ENCODE results near the gene ZBTB3. TPM values are rescaled to one million over a fixed set of nuclear protein-coding genes. Genes with fewer than 3 reads are reported as not detected.

ZBTB3 gene
- total and polyA plus RNA-seq, 2 of the 8 experiments (the other 6 are each of a cell fraction or from before 2014, with no cell fraction given) = 30.2 to 76.9 TPM

GRCh38 chr11:62774407-62774806 is 20.4 kb upstream of the ZBTB3 start:
- FAIRE-seq (no peak), DNase-seq (ENCODE audit: low read depth in 1 of 2, low spot score in 2 of 2) (no peak)
- Histone ChIP-seq H3K14ac (ENCODE audit: insufficient read length) (no peak overlapping the region), H4K91ac (replicated peaks; ENCODE audit: insufficient read length, low read length) (no peak overlapping the region), H3K23ac (ENCODE audit: insufficient read length) (no peak overlapping the region), H3K9ac (replicated peaks in 1 of 4; ENCODE audit: extremely low read depth in 1 of 4, low read depth in 3 of 4, low read length in 3 of 4) (no peak overlapping the region), H4K20me1 (replicated peaks in 1 of 2; ENCODE audit: control insufficient read depth in 1 of 2, insufficient read depth in 2 of 2, low read length in 2 of 2) (peaks cover 0 to 3% of the 10 kb centered on the region in 2 experiments), H2BK12ac (ENCODE audit: low read depth, low read length) (no peak overlapping the region), H3K23me2 (ENCODE audit: low read depth, low read length) (peaks cover 3% of the 10 kb centered on the region), H3K4ac (replicated peaks; ENCODE audit: insufficient read length, low read depth, low read length) (no peak overlapping the region), H4K5ac (ENCODE audit: insufficient read length, low read depth, low read length) (no peak overlapping the region), H3K4me1 (replicated peaks in 1 of 4; ENCODE audit: control insufficient read depth in 3 of 4, insufficient read depth in 4 of 4, low read length in 3 of 4) (peaks cover 0 to 9% (median 5%) of the 10 kb centered on the region in 4 experiments; a peak in 6 of 7 replicates), H3K18ac (ENCODE audit: extremely low read depth, low read length) (no peak overlapping the region), H4K8ac (ENCODE audit: extremely low read depth, insufficient read depth, low read length) (no peak overlapping the region), H2BK5ac (ENCODE audit: low read depth, low read length) (no peak overlapping the region), H3K9me3 (ENCODE audit: insufficient read depth in 2 of 2, low read depth in 1 of 2, low read length in 1 of 2) (no peaks in the 10 kb centered on the region), H3K4me2 (ENCODE audit: insufficient read depth in 1 of 2, low read depth in 2 of 2, low read length in 2 of 2) (no peak overlapping the region), H3K56ac (replicated peaks; ENCODE audit: insufficient read length, low read depth, low read length) (no peak overlapping the region), H3K36me3 (ENCODE audit: control insufficient read depth in 2 of 4, insufficient read depth in 4 of 4, low read length in 3 of 4) (peaks cover 7 to 21% (median 13%) of the 10 kb centered on the region in 4 experiments; a peak in 7 of 8 replicates), H2BK15ac (ENCODE audit: low read length) (no peak overlapping the region), H3K79me2 (ENCODE audit: control insufficient read depth in 1 of 2, insufficient read depth in 2 of 2, low read length in 2 of 2) (peaks cover 0 to 19% of the 10 kb centered on the region in 2 experiments; a peak in 2 of 4 replicates), H2BK20ac (ENCODE audit: low read length) (no peak overlapping the region), H2BK120ac (replicated peaks; ENCODE audit: low read depth, low read length) (no peak overlapping the region), H3K27me3 (replicated peaks in 1 of 4; ENCODE audit: control insufficient read depth in 3 of 4, extremely low read depth in 1 of 4, insufficient read depth in 3 of 4, low read length in 3 of 4) (no peaks in the 10 kb centered on the region), H3K27ac (ENCODE audit: low read depth, low read length) (no peak overlapping the region), H3K79me1 (ENCODE audit: low read depth, low read length) (peaks cover 6% of the 10 kb centered on the region; the same call in 1 of the 2 replicates), H2AFZ (ENCODE audit: low read length) (no peak overlapping the region), H2AK5ac (ENCODE audit: low read depth, low read length) (no peak overlapping the region), H3K4me3 (ENCODE audit: extremely low read depth in 1 of 4, insufficient read depth in 2 of 4, low read depth in 3 of 4, low read length in 4 of 4) (no peak overlapping the region)
- ChIA-PET POLR2A (ENCODE audit: partially characterized antibody) (interaction anchor here (0.6 to 3.9 kb wide), 16 partner anchors 12 to 103 kb away, joined by 3 to 22 read pairs (median 4); partner anchors contain the start of genes BSCL2, GNG3, POLR2G and TMEM179B), CTCF (ENCODE audit: partially characterized antibody) (interaction anchor here (0.7 to 10.2 kb wide), 7 partner anchors 11 to 85 kb away, joined by 3 to 94 read pairs (median 3); partner anchors contain the start of genes TMEM179B and ZBTB3)
- 92% methylated on average over 6 of the region's 6 CpGs; no CpG with 5 or more reads in 1 of the 2 experiments for WGBS, 2 experiments (ENCODE audit: extremely low coverage in 1 of 2, insufficient coverage in 1 of 2, insufficient read length in 1 of 2, insufficient replicate concordance in 2 of 2, low coverage in 1 of 2, low lambda C conversion rate in 2 of 2, missing lambda C conversion rate in 1 of 2)
- no peak for TF ChIP-seq GTF2F1 (IDR thresholded peaks at IDR 0.05; ENCODE audit: borderline replicate concordance, low read depth, low read length)
- no peak for TF ChIP-seq RBBP5 (IDR thresholded peaks at IDR 0.05; ENCODE audit: borderline replicate concordance, low read depth, low read length)
- no peak for TF ChIP-seq BACH1 (IDR thresholded peaks at IDR 0.05; ENCODE audit: low read length)
- TF ChIP-seq MAX (IDR thresholded peaks at IDR 0.05) = no peak
- TF ChIP-seq NANOG (IDR thresholded peaks at IDR 0.05; ENCODE audit: insufficient read depth, low read depth, low read length, poor library complexity, severe bottlenecking) = no peak
- TF ChIP-seq ATF3 (IDR thresholded peaks at IDR 0.05; ENCODE audit: insufficient read depth, low read depth, low read length) = no peak
- no peak for TF ChIP-seq MAFK (IDR thresholded peaks at IDR 0.05; ENCODE audit: low read depth, low read length)
